GM12875 (cell line): ENCODE data around the gene NUTM1.
"Not testable (repeated sequence)": the region's sequence is repeated elsewhere in the genome, so short reads cannot be mapped to it uniquely, and the experiment has no call there.

Experiments used
- H3K4me3 ChIP-seq: one replicate; pipeline ENCODE4 v1.5.1; 2011; ENCODE audit warnings: low read depth, low read length, control low read depth
- TF ChIP-seq, protein P1 (sequence below): IDR thresholded peaks from 2 replicates; pipeline ENCODE4 v1.5.1; 2011; ENCODE audit warnings: low read depth, mild to moderate bottlenecking, control low read depth, inconsistent platforms, low read length, moderate library complexity, borderline replicate concordance; ENCODE audit not compliant: insufficient read depth

The NUTM1 gene

DNA sequence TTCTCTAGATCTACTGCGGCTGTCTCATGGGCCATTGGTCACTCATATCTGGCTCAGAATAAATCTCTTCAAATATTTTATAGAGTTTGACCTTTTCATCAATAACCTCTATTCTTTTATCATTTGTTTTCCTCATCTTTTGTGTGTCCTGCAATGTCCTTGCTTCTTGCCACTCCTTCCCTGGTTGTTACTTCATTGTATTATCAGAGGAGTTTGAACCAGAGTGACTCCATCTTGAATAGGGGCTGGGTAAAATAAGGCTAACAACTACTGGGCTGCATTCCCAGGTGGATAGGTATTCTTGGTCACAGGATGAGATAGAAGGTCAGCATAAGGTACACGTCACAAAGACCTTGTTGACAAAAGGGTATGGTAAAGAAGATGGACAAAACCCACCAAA, 33.7 kb downstream of the NUTM1 start:
- TF ChIP-seq, protein P1, sequence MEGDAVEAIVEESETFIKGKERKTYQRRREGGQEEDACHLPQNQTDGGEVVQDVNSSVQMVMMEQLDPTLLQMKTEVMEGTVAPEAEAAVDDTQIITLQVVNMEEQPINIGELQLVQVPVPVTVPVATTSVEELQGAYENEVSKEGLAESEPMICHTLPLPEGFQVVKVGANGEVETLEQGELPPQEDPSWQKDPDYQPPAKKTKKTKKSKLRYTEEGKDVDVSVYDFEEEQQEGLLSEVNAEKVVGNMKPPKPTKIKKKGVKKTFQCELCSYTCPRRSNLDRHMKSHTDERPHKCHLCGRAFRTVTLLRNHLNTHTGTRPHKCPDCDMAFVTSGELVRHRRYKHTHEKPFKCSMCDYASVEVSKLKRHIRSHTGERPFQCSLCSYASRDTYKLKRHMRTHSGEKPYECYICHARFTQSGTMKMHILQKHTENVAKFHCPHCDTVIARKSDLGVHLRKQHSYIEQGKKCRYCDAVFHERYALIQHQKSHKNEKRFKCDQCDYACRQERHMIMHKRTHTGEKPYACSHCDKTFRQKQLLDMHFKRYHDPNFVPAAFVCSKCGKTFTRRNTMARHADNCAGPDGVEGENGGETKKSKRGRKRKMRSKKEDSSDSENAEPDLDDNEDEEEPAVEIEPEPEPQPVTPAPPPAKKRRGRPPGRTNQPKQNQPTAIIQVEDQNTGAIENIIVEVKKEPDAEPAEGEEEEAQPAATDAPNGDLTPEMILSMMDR, result no peak
- H3K4me3 ChIP-seq, result no peak overlapping the region

DNA sequence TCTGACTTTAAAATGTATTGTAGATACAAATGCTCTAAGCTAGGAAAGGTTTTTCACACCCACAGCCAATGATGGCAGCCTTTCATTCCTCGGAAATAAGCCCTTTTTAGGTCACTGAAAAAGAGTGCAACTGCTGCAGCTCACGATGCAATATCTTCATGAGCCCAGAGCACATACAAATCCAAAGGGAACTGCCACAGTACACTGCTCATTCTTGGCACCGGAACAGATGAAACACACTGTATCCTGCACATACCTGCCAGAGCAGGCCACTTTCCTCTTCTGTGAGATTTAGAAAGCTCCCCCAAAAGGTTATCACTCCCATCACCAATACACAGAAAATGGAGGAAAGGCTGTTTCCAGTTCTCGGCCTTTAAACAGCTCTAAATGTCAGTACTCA, 37.4 kb downstream of the NUTM1 start:
- H3K4me3 ChIP-seq, result not testable (repeated sequence)

DNA sequence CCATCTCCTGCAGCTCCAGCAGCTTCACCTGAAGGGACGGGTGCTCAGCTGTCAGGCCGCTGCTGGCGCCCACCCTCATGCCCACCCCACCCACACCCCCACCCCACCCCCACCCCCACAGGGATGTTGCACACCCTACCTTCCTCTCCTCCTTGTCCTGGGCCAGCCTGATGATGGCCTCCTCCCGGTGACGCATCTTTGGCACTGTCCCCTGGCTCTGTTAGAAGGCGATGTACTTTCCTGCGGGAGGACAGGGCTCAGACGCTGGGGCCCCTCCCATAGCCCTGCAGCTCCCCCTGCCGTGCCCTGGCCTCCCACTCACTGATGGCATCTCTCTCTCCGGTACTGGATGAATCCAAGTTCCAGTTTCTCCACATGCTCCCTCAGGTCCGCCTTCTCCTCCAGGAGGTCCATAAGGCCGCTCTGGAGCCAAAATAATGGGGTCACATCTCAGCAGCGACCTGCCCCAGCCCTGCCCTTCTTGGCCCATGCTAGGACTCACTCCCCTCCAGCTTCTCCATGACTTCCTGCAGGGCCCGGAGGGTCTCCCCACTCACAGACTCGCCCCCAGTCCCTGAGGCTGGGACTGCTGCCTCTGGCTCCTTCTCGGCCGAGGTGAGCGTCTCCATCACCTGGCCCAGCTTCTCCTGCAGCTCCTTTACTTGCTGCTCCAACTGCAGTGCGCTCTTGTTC, 38.9 kb downstream of the NUTM1 start:
- H3K4me3 ChIP-seq, result not testable (repeated sequence)

DNA sequence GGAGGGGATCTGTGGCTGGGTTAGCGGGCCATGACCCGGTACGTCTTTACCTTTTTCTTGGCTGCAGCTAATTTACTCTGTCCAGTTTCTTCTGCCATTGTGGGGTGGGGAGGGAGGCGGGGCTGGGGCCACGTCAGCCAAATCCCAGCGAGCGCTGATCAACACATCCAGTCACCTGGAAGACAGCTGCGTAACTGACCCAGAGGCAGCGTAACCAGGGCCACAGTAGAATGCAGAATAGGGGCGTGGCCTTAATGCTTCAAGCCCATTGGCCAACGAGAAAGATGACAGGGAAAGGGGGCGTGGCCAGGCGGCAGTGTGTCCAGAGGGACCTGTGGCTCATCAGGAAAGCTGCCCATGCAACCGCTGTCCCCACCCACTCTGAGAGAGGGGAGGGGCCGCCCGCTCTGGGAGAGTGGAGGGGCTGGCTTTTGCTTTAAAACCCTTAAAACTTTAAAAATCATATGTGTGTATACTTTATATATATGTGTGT, 46.5 kb downstream of the NUTM1 start:
- H3K4me3 ChIP-seq, result not testable (repeated sequence)

DNA sequence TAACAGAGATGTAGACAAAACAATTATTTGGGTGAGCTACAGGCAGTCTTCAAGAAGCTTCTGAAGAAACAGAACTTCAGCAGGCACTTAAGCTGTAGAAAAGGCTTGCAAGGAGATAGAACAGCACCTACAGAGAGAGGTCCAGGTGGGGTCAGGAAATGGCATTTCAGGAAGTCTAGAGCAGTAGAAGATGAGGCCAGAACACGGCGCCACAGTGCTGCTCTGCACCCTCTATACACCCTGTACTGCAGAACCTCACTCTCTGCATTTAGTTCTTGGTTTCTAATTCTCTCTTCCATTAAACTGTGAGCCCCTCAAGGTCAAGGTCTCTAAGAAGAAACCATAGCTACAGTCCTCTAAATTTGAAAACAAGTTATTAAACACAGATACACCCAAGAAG, 49.9 kb downstream of the NUTM1 start:
- H3K4me3 ChIP-seq, result not testable (repeated sequence)

DNA sequence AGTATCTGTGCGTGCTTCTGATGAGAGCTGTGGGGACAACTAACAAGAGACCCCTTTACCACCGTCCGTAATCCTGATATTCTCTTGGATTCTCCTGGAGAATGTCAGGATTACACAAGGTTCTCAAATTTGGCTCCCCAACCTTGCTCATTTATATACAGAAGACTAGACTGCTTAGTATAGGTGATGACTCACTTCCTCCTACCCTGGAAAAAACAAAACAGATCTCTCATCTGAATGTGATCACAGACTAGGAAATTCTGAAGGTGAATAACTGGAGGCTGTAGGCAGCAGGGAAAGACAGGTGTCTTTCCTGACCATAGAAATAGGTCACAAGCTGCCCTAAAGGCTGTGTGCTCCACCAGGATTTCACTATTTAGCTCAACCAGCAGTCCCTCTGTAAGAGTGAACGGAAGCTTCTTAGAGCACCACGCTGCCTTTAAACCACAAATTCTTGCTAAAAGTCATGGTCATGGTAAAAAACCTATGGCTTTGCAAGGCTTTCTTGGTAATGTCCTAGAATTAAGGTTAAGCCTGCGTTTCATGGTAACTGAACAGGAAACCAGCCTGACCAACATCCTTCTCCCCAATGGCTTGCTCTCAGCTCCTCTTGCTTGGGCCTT, 54.6 kb downstream of the NUTM1 start:
- not testable (repeated sequence) for H3K4me3 ChIP-seq

DNA sequence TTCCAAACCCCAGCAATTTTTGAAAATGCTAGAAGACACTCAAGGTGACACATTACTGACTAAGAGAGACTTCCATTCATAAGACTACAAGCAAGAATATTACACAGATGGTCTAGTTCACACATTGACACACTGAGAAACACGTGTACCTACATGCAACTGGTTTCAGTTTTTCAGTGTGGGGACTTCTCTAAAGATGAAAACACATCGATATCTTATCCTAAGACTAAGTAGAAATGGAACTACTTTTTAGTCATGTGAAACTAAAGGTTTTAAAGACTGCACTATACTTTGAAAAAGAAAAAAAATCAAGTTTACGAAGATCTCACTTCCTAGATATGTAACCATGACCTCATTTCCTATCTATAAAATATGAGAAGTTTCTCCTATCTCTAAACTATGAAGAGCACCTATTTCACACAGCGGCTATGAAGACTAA, 60.1 kb downstream of the NUTM1 start:
- not testable (repeated sequence) for H3K4me3 ChIP-seq

DNA sequence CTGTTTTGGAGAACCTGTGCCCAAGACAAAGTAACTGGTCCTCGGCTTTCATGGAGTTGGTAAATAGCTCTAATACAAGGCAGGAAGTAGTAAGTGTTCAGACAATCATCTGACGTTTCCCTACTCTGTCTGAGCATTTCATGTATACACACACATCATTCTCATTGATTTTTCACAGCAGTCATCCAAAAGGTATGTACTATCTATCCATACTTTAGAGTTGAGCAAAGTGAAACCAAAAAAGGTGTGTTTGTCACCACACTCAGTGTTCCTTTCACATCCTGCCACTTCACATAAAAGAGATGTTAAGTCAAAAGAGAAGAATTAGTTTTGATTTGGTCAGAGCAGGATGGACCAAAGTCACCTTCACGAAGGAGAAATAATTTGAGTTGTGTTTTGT, 60.8 kb downstream of the NUTM1 start:
- not testable (repeated sequence) for H3K4me3 ChIP-seq
